GM19468 (cell line): ENCODE measurements around the gene ADARB1.

ENCODE experiments used
- ATAC-seq: cut with Tn5 transposase; IDR thresholded peaks from one replicate; pipeline ENCODE4 v1.9.1; 2021; ENCODE audit warnings: mild to moderate bottlenecking, moderate library complexity, moderate number of reproducible peaks; ENCODE audit not compliant: unreplicated experiment; ENCODE audit errors: extremely low read depth

Gene ADARB1

GRCh38 chr21:45110873-45111624, 36.7 kb downstream of the ADARB1 start:
- ATAC-seq = no peak

GRCh38 chr21:45111703-45112102, 37.3 kb downstream of the ADARB1 start:
- ATAC-seq = no peak

GRCh38 chr21:45112371-45112770, 38.0 kb downstream of the ADARB1 start:
- ATAC-seq = no peak

- no peak for ATAC-seq
These were observed 39.2 kb downstream of the ADARB1 start for GRCh38 chr21:45113543-45113942.

- ATAC-seq = no peak
These were observed 39.7 kb downstream of the ADARB1 start for GRCh38 chr21:45114072-45114471.

GRCh38 chr21:45114475-45114874, 40.1 kb downstream of the ADARB1 start:
- no peak for ATAC-seq

GRCh38 chr21:45115141-45115540, 40.8 kb downstream of the ADARB1 start:
- no peak for ATAC-seq

GRCh38 chr21:45116066-45116465, 41.7 kb downstream of the ADARB1 start:
- no peak for ATAC-seq

GRCh38 chr21:45117314-45117713, 42.9 kb downstream of the ADARB1 start:
- ATAC-seq = no peak

GRCh38 chr21:45118099-45118498, 43.7 kb downstream of the ADARB1 start:
- ATAC-seq = no peak

GRCh38 chr21:45119812-45120211, 45.4 kb downstream of the ADARB1 start:
- ATAC-seq = no peak

GRCh38 chr21:45120975-45121374, 46.6 kb downstream of the ADARB1 start:
- ATAC-seq = no peak

GRCh38 chr21:45122030-45122429, 47.6 kb downstream of the ADARB1 start:
- no peak for ATAC-seq

- ATAC-seq = no peak
These were observed 48.2 kb downstream of the ADARB1 start for GRCh38 chr21:45122432-45123132.

GRCh38 chr21:45123440-45123839, 49.1 kb downstream of the ADARB1 start:
- ATAC-seq = no peak

- ATAC-seq = no peak
These were observed 50.2 kb downstream of the ADARB1 start for GRCh38 chr21:45124596-45124995.

GRCh38 chr21:45125357-45125756, 51.0 kb downstream of the ADARB1 start:
- no peak for ATAC-seq

- no peak for ATAC-seq
These were observed 51.8 kb downstream of the ADARB1 start for GRCh38 chr21:45126204-45126626.

- ATAC-seq = no peak
These were observed 52.6 kb downstream of the ADARB1 start for GRCh38 chr21:45126983-45127382.

GRCh38 chr21:45127937-45128336, 53.6 kb downstream of the ADARB1 start:
- ATAC-seq = no peak

GRCh38 chr21:45128613-45129188, 54.3 kb downstream of the ADARB1 start:
- ATAC-seq = no peak
